Measurements from ENCODE around the gene PMM2.
"Not testable (repeated sequence)": the region's sequence is repeated elsewhere in the genome, so short reads cannot be mapped to it uniquely, and the experiment has no call there.

Gene PMM2
- 49.7 reads per million, percentile 68 among the genes with 10 or more reads in this experiment for total RNA-seq

GRCh38 chr16:8797364-8798173, at the start of gene PMM2, which contains the start of gene TMEM186:
Gene PMM2 (plus strand): TSS chr16:8797839. CDS start chr16:8797883, 44 bp downstream.
Gene TMEM186 (minus strand): TSS chr16:8797639. CDS start chr16:8797614, 25 bp downstream.
- peak; percentile 96 for DNase-seq

DNA sequence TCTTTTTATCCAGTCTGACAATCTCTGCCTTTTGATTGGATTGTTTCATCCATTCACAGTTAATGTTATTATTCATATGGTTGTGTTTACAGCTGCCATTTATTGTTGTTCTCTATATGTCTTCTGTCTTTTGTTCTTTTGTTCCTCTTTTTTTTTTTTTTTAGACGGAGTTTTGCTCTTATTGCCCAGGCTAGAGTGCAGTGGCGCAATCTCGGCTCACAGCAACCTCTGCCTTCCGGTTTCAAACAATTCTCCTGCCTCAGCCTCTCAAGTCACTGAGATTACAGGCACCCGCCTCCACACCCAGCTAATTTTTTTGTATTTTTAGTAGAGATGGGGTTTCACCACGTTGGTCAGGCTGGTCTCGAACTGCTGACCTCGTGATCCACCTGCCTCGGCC, 48.7 kb upstream of the PMM2 start:
- DNase-seq, result not testable (repeated sequence)

- no peak for DNase-seq
These were observed 45.9 kb upstream of the PMM2 start for GRCh38 chr16:8751481-8752311.

- DNase-seq, result no peak
These were observed 44.9 kb upstream of the PMM2 start for GRCh38 chr16:8752706-8753105.

DNA sequence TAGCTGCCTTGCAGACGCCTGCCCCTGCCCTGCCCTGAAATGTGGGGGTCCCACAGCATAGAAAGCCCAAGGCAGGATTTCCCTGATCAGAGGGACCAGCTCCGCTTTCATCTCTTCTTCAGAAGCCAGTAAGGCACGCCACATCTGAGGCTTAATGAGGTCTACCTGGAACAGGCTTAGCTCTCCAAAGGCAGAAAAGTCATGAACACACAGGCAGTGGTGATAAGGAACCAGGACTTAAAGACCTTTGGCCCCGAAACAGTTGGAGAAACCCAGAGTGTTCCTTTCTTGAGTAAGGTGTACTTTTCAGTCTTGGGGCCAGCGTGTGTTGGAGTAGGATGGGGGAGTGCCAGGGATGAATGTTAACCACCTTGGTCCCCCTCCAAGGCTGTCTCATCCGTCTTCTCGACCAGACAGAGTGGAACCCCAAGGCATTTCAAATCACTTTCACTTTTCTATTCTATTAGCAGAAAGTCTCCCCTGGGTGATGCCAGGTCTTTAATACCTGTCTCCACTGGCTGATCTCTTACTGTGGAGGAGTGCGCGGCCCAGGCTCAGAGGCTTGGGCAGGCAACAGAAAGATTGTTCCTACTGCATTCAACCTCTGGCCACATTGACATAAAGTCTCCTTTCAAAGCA, 44.1 kb upstream of the PMM2 start:
- DNase-seq, result no peak

- DNase-seq, result no peak
These were observed 40.9 kb upstream of the PMM2 start for GRCh38 chr16:8756755-8757154.

GRCh38 chr16:8758022-8758421, 39.6 kb upstream of the PMM2 start:
- no peak for DNase-seq

- no peak for DNase-seq
These were observed 37.6 kb upstream of the PMM2 start for GRCh38 chr16:8760021-8760420.

DNA sequence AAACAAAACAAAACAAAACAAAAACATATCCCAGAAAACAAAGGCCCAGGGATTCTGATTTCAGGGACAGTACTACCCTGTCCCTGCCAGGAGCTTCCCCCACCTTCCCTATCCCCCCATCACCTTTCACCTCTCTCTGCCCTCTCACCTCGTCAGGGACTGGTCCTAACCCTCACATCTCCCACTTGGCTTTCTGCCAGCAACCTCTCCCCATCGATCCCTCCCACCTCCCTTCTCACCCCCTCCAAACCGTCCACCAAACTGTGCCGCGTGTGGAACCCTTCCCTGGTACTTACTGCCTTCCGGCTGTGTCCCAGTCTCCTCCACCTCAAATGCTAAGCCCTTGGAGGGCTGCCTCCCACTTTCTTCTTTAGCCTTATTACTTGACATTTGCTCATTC, 36.6 kb upstream of the PMM2 start:
- DNase-seq, result no peak

DNA sequence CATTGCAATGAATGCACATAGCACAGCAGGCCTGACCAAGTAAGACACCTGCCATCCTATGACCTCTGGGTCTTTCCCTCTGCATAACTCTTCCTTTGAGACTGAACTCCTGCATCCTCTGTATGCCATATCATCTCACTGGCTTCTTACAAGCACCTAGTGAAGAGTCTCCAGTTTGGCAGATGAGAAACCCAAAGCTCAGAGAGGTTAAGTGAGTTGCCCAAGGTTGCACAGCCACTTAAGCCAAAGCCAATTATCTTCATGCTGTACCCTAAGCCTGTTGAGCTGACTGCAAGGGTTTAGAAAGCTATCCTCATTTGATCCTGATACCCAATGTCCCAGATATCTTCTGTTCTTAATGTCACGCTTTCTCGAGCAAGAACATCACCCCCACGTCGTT, 35.4 kb upstream of the PMM2 start:
- DNase-seq, result no peak

DNA sequence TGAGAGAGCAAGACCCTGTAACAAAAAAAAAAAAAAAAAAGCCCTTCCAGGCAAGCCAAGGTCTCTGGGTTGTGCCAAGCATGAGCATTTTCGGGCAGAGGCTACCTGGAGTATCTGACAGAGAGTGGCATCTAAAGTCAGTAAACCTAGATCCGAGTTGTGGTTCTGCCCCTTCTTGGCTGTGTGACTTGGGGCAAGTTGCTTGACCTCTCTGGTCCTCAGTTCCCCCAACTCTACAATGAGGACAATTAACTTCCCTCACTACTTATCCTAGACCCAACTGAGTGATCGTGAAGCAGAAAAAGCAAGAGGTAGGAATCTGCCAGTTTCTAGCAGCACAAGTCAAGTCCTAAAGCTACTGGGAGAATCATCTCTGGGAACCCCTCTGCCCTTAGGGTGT, 34.6 kb upstream of the PMM2 start:
- no peak for DNase-seq

DNA sequence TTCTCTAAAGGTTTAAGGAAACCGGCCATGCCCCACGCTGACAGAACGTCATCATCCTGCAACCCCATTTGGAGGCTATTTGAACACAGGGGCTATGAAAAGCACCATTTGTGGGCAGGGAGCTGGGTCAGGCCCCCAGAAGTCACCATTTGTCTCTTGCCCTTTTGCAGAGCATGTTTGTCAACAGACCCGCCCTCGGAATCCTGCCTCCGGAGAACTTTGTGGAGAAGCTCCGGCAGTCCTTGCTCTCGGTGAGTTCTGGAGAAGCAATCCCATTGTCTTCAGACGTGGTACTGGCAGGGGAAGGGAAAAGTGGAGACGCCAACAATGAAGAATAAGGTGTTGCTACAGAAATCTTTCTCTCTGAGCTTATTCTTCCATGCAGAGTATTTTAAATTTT, 33.7 kb upstream of the PMM2 start:
- DNase-seq, result no peak

DNA sequence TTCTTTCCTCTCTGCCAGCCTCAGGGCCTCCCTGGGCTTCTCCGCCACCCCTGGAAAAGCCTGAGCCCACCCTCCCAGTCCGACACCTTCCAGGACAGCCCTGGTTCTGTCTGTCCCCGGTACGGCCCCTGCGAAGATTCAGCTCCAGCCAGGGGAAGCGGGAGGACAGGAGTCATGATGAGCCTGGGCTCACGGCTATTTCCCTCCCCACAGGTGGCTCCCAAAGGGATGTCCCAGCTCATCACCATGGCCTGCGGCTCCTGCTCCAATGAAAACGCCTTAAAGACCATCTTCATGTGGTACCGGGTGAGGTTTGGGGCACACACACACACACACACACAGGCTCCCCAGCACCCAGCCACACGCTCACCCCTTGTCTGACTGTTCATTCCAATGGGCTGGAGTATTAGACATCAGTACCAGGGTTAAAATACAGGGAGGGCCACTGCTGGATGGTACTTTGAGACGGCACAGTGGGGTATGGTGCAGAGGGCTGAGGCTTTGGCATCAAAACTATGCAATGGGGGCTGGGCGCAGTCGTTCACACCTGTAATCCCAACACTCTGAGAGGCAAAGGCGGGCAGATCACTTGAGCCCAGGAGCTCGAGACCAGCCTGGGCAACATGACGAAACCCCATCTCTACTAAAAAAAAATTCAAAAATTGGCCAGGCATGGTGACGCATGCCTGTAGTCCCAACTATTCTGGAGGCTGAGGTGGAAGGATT, 33.0 kb upstream of the PMM2 start:
- no peak for DNase-seq

DNA sequence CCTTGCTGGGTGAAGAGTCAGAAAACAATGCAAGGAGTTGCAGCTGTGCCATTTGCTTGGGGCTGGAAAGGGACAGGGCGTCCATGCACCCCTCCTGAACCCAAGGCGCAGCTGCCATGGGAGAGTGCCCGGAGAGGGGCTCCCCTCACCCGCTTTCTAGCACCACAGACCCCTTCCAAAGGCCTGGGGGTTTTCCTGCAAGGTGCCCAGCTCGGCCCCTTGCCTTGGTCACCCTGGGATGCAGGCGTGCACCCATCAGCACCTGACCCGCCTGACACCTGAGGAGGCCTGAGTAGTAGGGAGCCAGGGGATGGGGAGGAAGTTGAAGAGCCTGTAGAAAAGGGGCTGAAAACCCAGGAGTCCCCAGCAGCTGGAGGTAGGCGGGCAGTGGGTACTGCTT, 30.5 kb upstream of the PMM2 start:
- DNase-seq, result no peak

DNA sequence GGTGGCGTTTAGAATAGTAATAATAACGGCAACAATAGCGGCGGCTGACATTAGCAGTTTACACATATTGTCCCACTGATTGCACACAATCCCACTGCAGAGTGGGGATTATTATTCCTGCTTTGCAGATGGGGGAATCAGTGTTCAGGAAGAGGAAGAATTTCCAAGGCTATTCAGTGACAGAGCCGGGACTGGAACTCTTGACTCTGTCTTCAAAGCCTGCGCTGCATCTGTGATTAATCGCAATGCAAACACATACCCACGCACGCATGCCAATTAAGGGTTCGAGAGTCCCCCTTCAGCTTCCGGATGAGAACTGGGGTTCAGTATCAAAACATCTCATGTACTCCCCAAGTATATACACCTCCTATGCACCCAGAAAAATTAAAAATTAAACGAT, 29.4 kb upstream of the PMM2 start:
- no peak for DNase-seq

DNA sequence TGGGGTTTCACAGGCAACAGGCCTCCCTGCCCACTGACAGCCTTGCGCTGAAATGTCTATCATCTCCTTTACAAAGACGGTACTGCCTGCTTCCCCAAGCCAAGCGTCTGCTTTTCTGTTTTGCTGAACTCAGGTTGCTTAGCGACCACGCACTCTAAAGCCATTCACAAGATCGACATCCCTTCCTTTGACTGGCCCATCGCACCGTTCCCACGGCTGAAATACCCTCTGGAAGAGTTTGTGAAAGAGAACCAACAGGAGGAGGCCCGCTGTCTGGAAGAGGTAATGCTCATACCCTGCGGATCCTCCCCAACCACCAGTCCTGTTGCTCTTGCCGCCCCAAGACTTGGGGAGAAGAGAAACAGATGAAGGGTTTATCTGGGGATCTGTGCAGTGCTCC, 28.9 kb upstream of the PMM2 start:
- DNase-seq, result no peak

- no peak for DNase-seq
These were observed 24.1 kb upstream of the PMM2 start for GRCh38 chr16:8773537-8773936.

- no peak for DNase-seq
These were observed 23.4 kb upstream of the PMM2 start for GRCh38 chr16:8774208-8774607.

DNA sequence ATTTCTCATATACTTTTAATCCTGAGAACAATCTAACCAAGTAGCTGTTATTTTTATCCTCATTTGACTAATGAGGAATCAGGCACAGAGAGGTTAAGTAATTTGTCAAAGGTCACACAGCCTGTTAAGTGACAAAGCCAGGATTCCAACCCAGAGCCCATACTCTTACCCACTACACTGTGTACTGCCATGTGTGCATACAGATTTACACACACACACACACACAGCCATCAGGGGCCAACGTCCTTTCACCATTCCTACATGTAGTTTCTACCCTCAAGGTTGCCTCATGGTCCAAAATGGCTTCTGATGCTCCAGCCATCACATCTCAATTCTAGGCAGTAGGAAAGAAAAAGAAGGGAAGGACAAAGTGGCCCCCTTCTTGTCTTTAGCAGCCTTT, 22.3 kb upstream of the PMM2 start:
- no peak for DNase-seq

- DNase-seq, result no peak
These were observed 21.5 kb upstream of the PMM2 start for GRCh38 chr16:8776129-8776584.

- DNase-seq, result no peak
These were observed 20.4 kb upstream of the PMM2 start for GRCh38 chr16:8777217-8777616.

DNA sequence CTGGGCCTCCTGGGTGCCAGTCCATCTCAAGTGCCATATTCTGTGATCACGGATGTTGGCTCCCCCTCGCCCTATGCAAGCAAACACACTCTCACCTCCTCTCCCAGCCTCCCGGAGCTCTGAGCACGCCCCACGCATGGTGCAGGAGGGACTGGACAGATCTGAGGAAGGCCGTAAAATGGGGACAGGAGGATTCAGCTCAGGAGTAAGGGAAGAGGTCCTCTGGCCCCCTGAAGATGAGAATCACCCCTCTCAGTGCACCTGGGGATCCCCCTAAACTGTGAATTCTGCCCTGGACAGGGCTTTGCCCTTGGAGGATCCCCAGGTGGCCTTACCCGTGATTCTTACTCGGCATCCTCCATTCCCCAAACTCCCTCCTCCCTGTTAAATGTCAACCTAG, 15.8 kb upstream of the PMM2 start:
- no peak for DNase-seq

DNA sequence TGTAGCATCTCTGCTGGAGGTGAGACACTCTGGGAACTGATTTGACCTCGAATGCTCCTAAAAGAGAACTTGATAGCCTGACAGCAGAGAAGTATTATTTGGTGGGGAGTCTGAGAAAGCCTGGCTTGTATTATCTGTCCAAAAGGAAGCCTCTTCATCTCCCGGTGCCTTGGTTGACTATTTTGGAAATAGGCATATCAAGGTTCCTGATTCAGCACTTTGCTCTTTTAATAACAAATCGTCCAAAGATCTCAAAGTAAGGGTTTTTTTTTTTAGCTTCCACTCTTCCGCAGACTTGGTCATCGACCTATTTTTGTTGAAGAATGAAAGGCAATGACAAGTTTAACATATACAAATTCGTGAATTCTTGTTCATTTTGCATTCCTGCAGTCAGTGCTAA, 15.0 kb upstream of the PMM2 start:
- DNase-seq, result no peak
